SK-N-SH (cell line): ENCODE results near the gene HTR2B. TPM values are rescaled to one million over a fixed set of nuclear protein-coding genes. Genes with fewer than 3 reads are reported as not detected.

ENCODE experiments used
- CTCF ChIA-PET: fragments of 300-600, 350-600 bp; formaldehyde crosslinking; extraction: SDS; loops from one replicate; lab custom pipeline; 2021; lab: Yijun Ruan, JAX
- POLR2A ChIA-PET: fragments of 350-600 bp; sonication (Branson Sonifier 250); formaldehyde crosslinking; extraction: SDS; loops from one replicate; lab custom pipeline; 2020; ENCODE audit warnings: antibody characterized with exemption, inconsistent platforms; lab: Yijun Ruan, JAX
- DNase-seq: peaks from one replicate; pipeline ENCODE4 v3.0.0; 2012
- H2AFZ ChIP-seq: fragments of 200-600 bp; sonication (generic); 2 replicates; pipeline ENCODE4 v1.8.1; 2016; ENCODE audit warnings: antibody characterized with exemption, mild to moderate bottlenecking, low read depth
- H3F3A ChIP-seq: fragments of 200-600 bp; sonication (generic); replicated peaks from 2 replicates; pipeline ENCODE3; 2016; ENCODE audit warnings: antibody characterized with exemption, mild to moderate bottlenecking; ENCODE audit not compliant: insufficient read depth
- H3K27ac ChIP-seq, 2 experiments: fragments of 200-500 bp in 1 of 2; fragments of 200-600 bp in 1 of 2; sonication (Bioruptor generic) in 1 of 2; sonication (generic), shearing (Covaris generic) in 1 of 2; 2 replicates each; pipeline versions ENCODE4 v1.5.1 to v1.6.1; 2014 to 2016; ENCODE audit warnings: low read depth in 2 of 2, inconsistent platforms in 1 of 2, low read length in 1 of 2, mild to moderate bottlenecking in 1 of 2, mixed read lengths in 1 of 2
- H3K27me3 ChIP-seq: fragments of 200-600 bp; sonication (generic), shearing (Covaris generic); 2 replicates; pipeline ENCODE4 v1.6.1; 2016; ENCODE audit warnings: mixed run types; ENCODE audit not compliant: insufficient read depth
- H3K36me3 ChIP-seq, 2 experiments: fragments of 200-500 bp in 1 of 2; fragments of 200-600 bp in 1 of 2; sonication (Bioruptor generic) in 1 of 2; sonication (generic) in 1 of 2; replicated peaks in 1 of 2; 2 replicates each; pipeline versions ENCODE3 to v1.5.1; 2014 to 2016; ENCODE audit warnings: low read length in 1 of 2, mild to moderate bottlenecking in 1 of 2; ENCODE audit not compliant: insufficient read depth in 2 of 2, control insufficient read depth in 1 of 2
- H3K4me1 ChIP-seq, 2 experiments: fragments of 200-500 bp in 1 of 2; fragments of 200-600 bp in 1 of 2; sonication (Bioruptor generic) in 1 of 2; sonication (generic), shearing (Covaris generic) in 1 of 2; 2 replicates each; pipeline versions ENCODE4 v1.5.1 to v1.6.1; 2014 to 2016; ENCODE audit warnings: low read depth in 1 of 2, low read length in 1 of 2, mixed run types in 1 of 2; ENCODE audit not compliant: insufficient read depth in 2 of 2, control insufficient read depth in 1 of 2
- H3K4me2 ChIP-seq: fragments of 200-600 bp; sonication (generic), shearing (Covaris generic); 2 replicates; pipeline ENCODE4 v1.6.1; 2017; ENCODE audit warnings: mixed run types
- H3K4me3 ChIP-seq, 2 experiments: fragments of 200-500 bp in 1 of 2; fragments of 200-600 bp in 1 of 2; sonication (Bioruptor generic) in 1 of 2; sonication (generic), shearing (Covaris generic) in 1 of 2; 2 replicates each; pipeline versions ENCODE4 v1.5.1 to v1.8.1; 2014 to 2016; ENCODE audit warnings: low read depth in 2 of 2, inconsistent platforms in 1 of 2, low read length in 1 of 2, mild to moderate bottlenecking in 1 of 2, mixed read lengths in 1 of 2, moderate library complexity in 1 of 2
- H3K79me2 ChIP-seq: fragments of 200-600 bp; sonication (generic); 2 replicates; pipeline ENCODE4 v1.8.1; 2017; ENCODE audit warnings: mild to moderate bottlenecking; ENCODE audit not compliant: insufficient read depth
- H3K9ac ChIP-seq: fragments of 200-600 bp; sonication (generic); 2 replicates; pipeline ENCODE4 v1.6.1; 2017; ENCODE audit warnings: mixed run types
- H3K9me2 ChIP-seq: fragments of 200-600 bp; sonication (generic); 2 replicates; pipeline ENCODE4 v1.6.1; 2017; ENCODE audit warnings: mixed run types
- H3K9me3 ChIP-seq: fragments of 200-600 bp; sonication (generic); 2 replicates; pipeline ENCODE4 v1.6.1; 2017; ENCODE audit warnings: mixed run types, mild to moderate bottlenecking, moderate library complexity
- H4K20me1 ChIP-seq: fragments of 200-600 bp; sonication (generic); 2 replicates; pipeline ENCODE4 v1.6.1; 2017; ENCODE audit warnings: mild to moderate bottlenecking, mixed run types; ENCODE audit not compliant: insufficient read depth
- CTCF ChIP-seq: fragments of 200-600 bp; sonication (generic); IDR thresholded peaks from 2 replicates; pipeline ENCODE4 v1.6.1; 2017; ENCODE audit warnings: antibody characterized with exemption, mild to moderate bottlenecking, moderate library complexity
- EP300 ChIP-seq, 2 experiments: IDR thresholded peaks; 2 replicates each; pipeline versions ENCODE4 v1.4.0 to v1.6.1; 2012; ENCODE audit warnings: borderline replicate concordance in 1 of 2, low read depth in 1 of 2, low read length in 1 of 2
- FOXM1 ChIP-seq: IDR thresholded peaks from 2 replicates; pipeline ENCODE4 v1.4.0; 2012; ENCODE audit warnings: low read depth, mild to moderate bottlenecking
- GABPA ChIP-seq: IDR thresholded peaks from 2 replicates; pipeline ENCODE4 v1.4.0; 2012; ENCODE audit warnings: low read depth, mild to moderate bottlenecking
- GATA2 ChIP-seq: sonication (generic); formaldehyde crosslinking; IDR thresholded peaks from 2 replicates; pipeline ENCODE4 v1.5.0; 2020; ENCODE audit warnings: mild to moderate bottlenecking, missing genetic modification reagents
- JUND ChIP-seq: IDR thresholded peaks from 2 replicates; pipeline ENCODE4 v1.4.0; 2012
- MXI1 ChIP-seq: IDR thresholded peaks from 2 replicates; pipeline ENCODE4 v1.6.1; 2012; ENCODE audit warnings: mild to moderate bottlenecking, low read depth, low read length, improper control_type of control experiment
- NFIC ChIP-seq: IDR thresholded peaks from 2 replicates; pipeline ENCODE4 v1.4.0; 2012; ENCODE audit warnings: borderline replicate concordance
- POLR2AphosphoS5 ChIP-seq: IDR thresholded peaks from 2 replicates; pipeline ENCODE4 v1.6.1; 2012; ENCODE audit warnings: low read depth, low read length
- RCOR1 ChIP-seq: fragments of 150-350 bp; IDR thresholded peaks from 2 replicates; pipeline ENCODE4 v1.6.1; 2017; ENCODE audit warnings: antibody characterized with exemption, low read length
- REST ChIP-seq: IDR thresholded peaks from 2 replicates; pipeline ENCODE4 v1.6.1; 2012; ENCODE audit warnings: mild to moderate bottlenecking, low read depth, low read length, moderate library complexity
- RXRA ChIP-seq: IDR thresholded peaks from 2 replicates; pipeline ENCODE4 v1.4.0; 2012; ENCODE audit warnings: low read depth, mild to moderate bottlenecking, borderline replicate concordance
- SIN3A ChIP-seq: IDR thresholded peaks from 2 replicates; pipeline ENCODE4 v1.6.1; 2012; ENCODE audit warnings: low read depth, mild to moderate bottlenecking, low read length, moderate library complexity, borderline replicate concordance
- SMC3 ChIP-seq: IDR thresholded peaks from 2 replicates; pipeline ENCODE4 v1.6.1; 2012; ENCODE audit warnings: low read depth, low read length, improper control_type of control experiment
- TAF1 ChIP-seq: IDR thresholded peaks from 2 replicates; pipeline ENCODE4 v1.6.1; 2012; ENCODE audit warnings: low read depth, mild to moderate bottlenecking, low read length, moderate library complexity, borderline replicate concordance
- TEAD4 ChIP-seq: IDR thresholded peaks from 2 replicates; pipeline ENCODE4 v1.4.0; 2012; ENCODE audit warnings: mild to moderate bottlenecking, borderline replicate concordance; ENCODE audit not compliant: insufficient read depth
- USF1 ChIP-seq: IDR thresholded peaks from 2 replicates; pipeline ENCODE4 v1.4.0; 2012; ENCODE audit warnings: low read depth, borderline replicate concordance
- USF2 ChIP-seq: fragments of 150-350 bp; IDR thresholded peaks from 2 replicates; pipeline ENCODE4 v1.6.1; 2017; ENCODE audit warnings: antibody characterized with exemption, low read length, low read depth, borderline replicate concordance
- ZBTB33 ChIP-seq: IDR thresholded peaks from 2 replicates; pipeline ENCODE4 v1.4.0; 2012; ENCODE audit warnings: low read depth, borderline replicate concordance
- WGBS: methylation state at CpG from one replicate; pipeline ENCODE4 v1.1.6; 2017; ENCODE audit warnings: low lambda C conversion rate; 5-methylcytosine and 5-hydroxymethylcytosine counted together
- polyA plus RNA-seq, 3 experiments: library from polyadenylated mRNA; depleted of rRNA; stranded (reverse); fragments of >200 nt; gene quantifications; 2 replicates each; pipeline ENCODE4 v1.2.3, GENCODE V29; 2012

Gene HTR2B
- polyA plus RNA-seq, 1 of the 3 experiments (the other 2 are of a cell fraction): 0.25 TPM

- TF ChIP-seq RXRA (no peak), TEAD4 (no peak), CTCF (no peak), SIN3A (no peak), USF1 (no peak), POLR2AphosphoS5 (no peak), EP300 (IDR thresholded peaks at IDR 0.05; ENCODE audit: borderline replicate concordance in 1 of 2, low read depth in 1 of 2, low read length in 1 of 2) (no peak)
- TF ChIP-seq, all 33 proteins: peak for 0
These were observed 13.9 kb upstream of the HTR2B start (continued) for GRCh38 chr2:231138699-231139098.

- no peaks in the 10 kb centered on the region for H3K9me3 ChIP-seq
- H4K20me1 ChIP-seq: peaks cover 6% of the 10 kb centered on the region; the same call in 1 of the 2 replicates
- H3K36me3 ChIP-seq: peaks cover 4 to 15% of the 10 kb centered on the region in 2 experiments
- no peak for DNase-seq
- no peak overlapping the region for H2AFZ ChIP-seq
- H3K27ac ChIP-seq: peak overlapping the region in 1 of 2 experiments; percentile 11; a peak in 2 of 4 replicates
- ChIA-PET CTCF (interaction anchor here (0.9 to 1.3 kb wide), 6 partner anchors 10 to 148 kb away, joined by 3 to 4 read pairs (median 4); partner anchors contain the start of gene HTR2B), POLR2A (no interaction called here)
- H3K79me2 ChIP-seq: peaks cover 67% of the 10 kb centered on the region
- H3K9ac ChIP-seq: no peak overlapping the region
- H3K27me3 ChIP-seq: no peaks in the 10 kb centered on the region
- no peaks in the 10 kb centered on the region for H3K9me2 ChIP-seq
- H3K4me1 ChIP-seq: peaks cover 0 to 40% of the 10 kb centered on the region in 2 experiments
- H3K4me2 ChIP-seq: no peak overlapping the region
- H3K4me3 ChIP-seq: no peak overlapping the region
- peaks cover 16% of the 10 kb centered on the region for H3F3A ChIP-seq
- WGBS: 100% methylated on average over 1 of the region's 1 CpG
- TF ChIP-seq MXI1 (no peak), EP300 (IDR thresholded peaks at IDR 0.05; ENCODE audit: borderline replicate concordance in 1 of 2, low read depth in 1 of 2, low read length in 1 of 2) (no peak), TAF1 (no peak), POLR2AphosphoS5 (no peak), SMC3 (no peak), RXRA (no peak), USF1 (no peak), GABPA (no peak), FOXM1 (no peak), GATA2 (CRISPR knock-in tag) (no peak), USF2 (no peak), NFIC (no peak), JUND (no peak), RCOR1 (no peak), SIN3A (no peak), ZBTB33 (no peak), REST (no peak)
These were observed 10.2 kb upstream of the HTR2B start for GRCh38 chr2:231134910-231135655.
